Measurements from ENCODE around the gene MARCKSL1. TPM values are rescaled to one million over a fixed set of nuclear protein-coding genes. Genes with fewer than 3 reads are reported as not detected.

Gene MARCKSL1
- total and polyA plus RNA-seq, 4 donors: 28.4 to 78.4 (median 39.5) TPM

GRCh38 chr1:32367912-32368635 lies 32.0 kb upstream of the MARCKSL1 start:
- H3K4me1 ChIP-seq (ENCODE audit: control insufficient read depth in 5 of 5, insufficient read depth in 5 of 5, low read length in 5 of 5): no peaks in the 10 kb centered on the region
- 96 to 98% methylated on average over 7 of the region's 7 CpGs for WGBS, 2 donors
- H3K27me3 ChIP-seq (ENCODE audit: control insufficient read depth in 3 of 3, insufficient read depth in 3 of 3, low read length in 2 of 3): no peaks in the 10 kb centered on the region
- no peak for ATAC-seq (ENCODE audit: insufficient read depth, low FRiP score)
- H3K4me3 ChIP-seq: no peak overlapping the region
- H3K9me3 ChIP-seq (ENCODE audit: control insufficient read depth in 4 of 4, insufficient read depth in 3 of 4, low read length in 3 of 4): no peaks in the 10 kb centered on the region
- H3K36me3 ChIP-seq (ENCODE audit: control insufficient read depth in 4 of 4, insufficient read depth in 4 of 4, low read length in 4 of 4): peaks cover 28 to 60% (median 40%) of the 10 kb centered on the region in 4 donors
- no peak overlapping the region for H3K9ac ChIP-seq (ENCODE audit: insufficient read depth in 1 of 2, low read length in 2 of 2)
- DNase-seq: no peak
- no peak overlapping the region for H3K27ac ChIP-seq (ENCODE audit: low read depth in 1 of 2, low read length in 1 of 2)
- no peak for TF ChIP-seq CTCF (IDR thresholded peaks at IDR 0.05; ENCODE audit: control extremely low read depth, extremely low read depth)

GRCh38 chr1:32365445-32365844 lies 29.4 kb upstream of the MARCKSL1 start:
- 90 to 95% methylated on average over 6 of the region's 6 CpGs for WGBS, 2 donors
- Histone ChIP-seq H3K27me3 (ENCODE audit: control insufficient read depth in 3 of 3, insufficient read depth in 3 of 3, low read length in 2 of 3) (no peaks in the 10 kb centered on the region), H3K4me3 (no peak overlapping the region), H3K36me3 (ENCODE audit: control insufficient read depth in 4 of 4, insufficient read depth in 4 of 4, low read length in 4 of 4) (peaks cover 16 to 46% (median 33%) of the 10 kb centered on the region in 4 donors), H3K27ac (ENCODE audit: low read depth in 1 of 2, low read length in 1 of 2) (no peak overlapping the region), H3K4me1 (ENCODE audit: control insufficient read depth in 5 of 5, insufficient read depth in 5 of 5, low read length in 5 of 5) (peaks cover 0 to 13% (median 5%) of the 10 kb centered on the region in 5 donors), H3K9me3 (ENCODE audit: control insufficient read depth in 4 of 4, insufficient read depth in 3 of 4, low read length in 3 of 4) (no peaks in the 10 kb centered on the region), H3K9ac (ENCODE audit: insufficient read depth in 1 of 2, low read length in 2 of 2) (no peak overlapping the region)
- TF ChIP-seq CTCF (IDR thresholded peaks at IDR 0.05; ENCODE audit: control extremely low read depth, extremely low read depth): no peak
- DNase-seq (no peak), ATAC-seq (ENCODE audit: insufficient read depth, low FRiP score) (no peak)

- H3K4me1 ChIP-seq (ENCODE audit: control insufficient read depth in 5 of 5, insufficient read depth in 5 of 5, low read length in 5 of 5): peaks cover 0 to 13% (median 5%) of the 10 kb centered on the region in 5 donors
- DNase-seq (no peak), ATAC-seq (ENCODE audit: insufficient read depth, low FRiP score) (no peak)
- no peak for TF ChIP-seq CTCF (IDR thresholded peaks at IDR 0.05; ENCODE audit: control extremely low read depth, extremely low read depth)
- no peak overlapping the region for H3K27ac ChIP-seq (ENCODE audit: low read depth in 1 of 2, low read length in 1 of 2)
- no peaks in the 10 kb centered on the region for H3K9me3 ChIP-seq (ENCODE audit: control insufficient read depth in 4 of 4, insufficient read depth in 3 of 4, low read length in 3 of 4)
- WGBS, 2 donors: 92 to 93% methylated on average over 5 of the region's 5 CpGs
- H3K9ac ChIP-seq (ENCODE audit: insufficient read depth in 1 of 2, low read length in 2 of 2): no peak overlapping the region
- H3K27me3 ChIP-seq (ENCODE audit: control insufficient read depth in 3 of 3, insufficient read depth in 3 of 3, low read length in 2 of 3): no peaks in the 10 kb centered on the region
- H3K36me3 ChIP-seq (ENCODE audit: control insufficient read depth in 4 of 4, insufficient read depth in 4 of 4, low read length in 4 of 4): peaks cover 16 to 46% (median 33%) of the 10 kb centered on the region in 4 donors
- no peak overlapping the region for H3K4me3 ChIP-seq
Observed at GRCh38 chr1:32364836-32365235, 28.8 kb upstream of the MARCKSL1 start.

Data from lung (tissue), 12 donors.